SU-DHL-6 (cell line): ENCODE results near the gene CPED1.

Experiments used
- H2AFZ ChIP-seq: fragments of 200-600 bp; sonication (generic); 2 replicates; pipeline ENCODE4 v1.6.1; 2014; ENCODE audit warnings: low read depth, mild to moderate bottlenecking, moderate library complexity, mixed read lengths, antibody characterized with exemption, low read length; ENCODE audit not compliant: severe bottlenecking
- H3F3A ChIP-seq: fragments of 200-600 bp; shearing (Covaris generic); 2 replicates; pipeline ENCODE4 v1.6.0; 2016; ENCODE audit warnings: antibody characterized with exemption, mild to moderate bottlenecking; ENCODE audit not compliant: insufficient read depth
- H3K27ac ChIP-seq: fragments of 200-600 bp; sonication (generic); 2 replicates; pipeline ENCODE4 v1.5.1; 2016; ENCODE audit warnings: low read depth, mild to moderate bottlenecking, low read length, moderate library complexity, mixed read lengths
- H3K27me3 ChIP-seq: fragments of 200-600 bp; sonication (generic), shearing (Covaris generic); 2 replicates; pipeline ENCODE4 v1.6.0; 2014; ENCODE audit warnings: mild to moderate bottlenecking, low read length
- H3K36me3 ChIP-seq: fragments of 200-600 bp; sonication (generic); 2 replicates; pipeline ENCODE4 v1.6.1; 2014; ENCODE audit warnings: mild to moderate bottlenecking, low read length, mixed read lengths
- H3K4me2 ChIP-seq: fragments of 300-600, 200-600 bp; shearing (Covaris generic), sonication (generic); 2 replicates; pipeline ENCODE4 v1.6.0; 2014; ENCODE audit warnings: low read length, low read depth, mild to moderate bottlenecking; ENCODE audit not compliant: poor library complexity, severe bottlenecking
- H3K4me3 ChIP-seq: fragments of 200-600 bp; sonication (generic); 2 replicates; pipeline ENCODE4 v1.5.1; 2014; ENCODE audit warnings: antibody characterized with exemption, low read length, mild to moderate bottlenecking, mixed read lengths; ENCODE audit not compliant: insufficient read depth, poor library complexity, severe bottlenecking
- H3K79me2 ChIP-seq: fragments of 200-600 bp; sonication (generic); 2 replicates; pipeline ENCODE4 v1.6.1; 2014; ENCODE audit warnings: mild to moderate bottlenecking, low read length, moderate library complexity; ENCODE audit not compliant: insufficient read depth
- H3K9ac ChIP-seq: fragments of 200-600 bp; sonication (generic); 2 replicates; pipeline ENCODE4 v1.7.0; 2014; ENCODE audit warnings: mild to moderate bottlenecking, low read length
- H3K9me2 ChIP-seq: fragments of 200-600 bp; sonication (generic); replicated peaks from 2 replicates; pipeline ENCODE4 v1.6.1; 2014; ENCODE audit warnings: low read length; ENCODE audit not compliant: insufficient read depth
- H3K9me3 ChIP-seq: fragments of 200-600 bp; sonication (generic); 2 replicates; pipeline ENCODE4 v1.6.1; 2014; ENCODE audit warnings: low read length, mixed read lengths; ENCODE audit not compliant: insufficient read depth
- H4K20me1 ChIP-seq: fragments of 200-600 bp; sonication (generic); 2 replicates; pipeline ENCODE4 v1.6.1; 2014; ENCODE audit warnings: low read depth, mild to moderate bottlenecking, antibody characterized with exemption, low read length, moderate library complexity, mixed read lengths
- EZH2phosphoT487 ChIP-seq: fragments of 200-600 bp; sonication (generic), shearing (Covaris generic); conservative IDR thresholded peaks from 2 replicates; pipeline ENCODE4 v1.6.1; 2018; ENCODE audit warnings: mild to moderate bottlenecking, antibody characterized with exemption, low read length, moderate library complexity, mixed read lengths
- TF ChIP-seq, protein P1 (sequence below): fragments of 200-600 bp; sonication (generic); IDR thresholded peaks from one replicate; pipeline ENCODE4 v1.5.1; 2017; ENCODE audit warnings: antibody characterized with exemption, mild to moderate bottlenecking, low read length, moderate library complexity; ENCODE audit not compliant: insufficient read depth, poor library complexity, severe bottlenecking

CPED1 gene

DNA sequence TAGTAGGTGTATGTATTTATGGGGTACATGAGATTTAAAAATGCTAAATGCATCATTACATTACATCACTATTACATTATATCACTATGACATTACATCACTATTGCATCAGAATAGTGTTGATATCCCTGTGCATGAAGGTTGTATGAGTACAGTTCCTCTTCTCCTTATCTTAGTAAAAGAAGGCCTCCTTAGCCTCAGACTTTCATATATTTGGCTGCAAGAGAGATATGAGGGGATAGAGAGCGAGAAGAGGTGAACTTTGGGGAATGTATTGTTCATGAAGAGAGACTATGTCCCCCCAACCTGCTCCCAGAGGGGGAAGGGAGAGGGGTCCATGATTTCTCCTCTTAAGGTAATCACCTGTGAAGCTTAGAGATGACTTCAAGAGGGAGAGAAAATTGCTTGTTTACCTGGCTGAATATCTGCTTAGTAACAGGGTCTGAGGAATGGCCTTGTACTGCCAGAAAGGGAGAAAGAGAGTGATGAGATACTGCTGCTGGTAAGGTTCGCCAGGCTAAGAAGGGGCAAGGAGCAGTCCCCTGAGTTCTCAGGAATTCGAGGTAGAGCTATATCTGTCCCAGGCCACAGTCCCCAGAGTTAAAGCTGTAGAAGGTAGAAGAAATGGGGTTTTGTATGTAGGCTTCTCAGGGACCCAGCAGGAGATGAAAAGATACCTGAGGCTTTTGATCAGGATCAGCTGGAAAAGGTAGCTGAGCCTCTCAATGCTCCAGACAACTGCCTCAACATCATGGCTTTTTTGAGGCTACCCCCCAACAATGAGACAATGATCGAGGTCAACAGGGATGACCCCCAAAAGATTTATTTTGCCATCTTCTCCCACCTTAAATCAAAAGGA, 171.9 kb downstream of the CPED1 start:
- Histone ChIP-seq H3K4me2 (no peak overlapping the region), H3F3A (no peaks in the 10 kb centered on the region), H3K36me3 (no peaks in the 10 kb centered on the region), H3K4me3 (no peak overlapping the region), H4K20me1 (no peaks in the 10 kb centered on the region), H3K27ac (no peak overlapping the region), H3K9ac (no peak overlapping the region), H3K9me3 (no peaks in the 10 kb centered on the region), H3K27me3 (no peaks in the 10 kb centered on the region), H2AFZ (no peak overlapping the region), H3K9me2 (no peaks in the 10 kb centered on the region), H3K79me2 (no peaks in the 10 kb centered on the region)
- no peak for TF ChIP-seq EZH2phosphoT487
- TF ChIP-seq, protein P1, sequence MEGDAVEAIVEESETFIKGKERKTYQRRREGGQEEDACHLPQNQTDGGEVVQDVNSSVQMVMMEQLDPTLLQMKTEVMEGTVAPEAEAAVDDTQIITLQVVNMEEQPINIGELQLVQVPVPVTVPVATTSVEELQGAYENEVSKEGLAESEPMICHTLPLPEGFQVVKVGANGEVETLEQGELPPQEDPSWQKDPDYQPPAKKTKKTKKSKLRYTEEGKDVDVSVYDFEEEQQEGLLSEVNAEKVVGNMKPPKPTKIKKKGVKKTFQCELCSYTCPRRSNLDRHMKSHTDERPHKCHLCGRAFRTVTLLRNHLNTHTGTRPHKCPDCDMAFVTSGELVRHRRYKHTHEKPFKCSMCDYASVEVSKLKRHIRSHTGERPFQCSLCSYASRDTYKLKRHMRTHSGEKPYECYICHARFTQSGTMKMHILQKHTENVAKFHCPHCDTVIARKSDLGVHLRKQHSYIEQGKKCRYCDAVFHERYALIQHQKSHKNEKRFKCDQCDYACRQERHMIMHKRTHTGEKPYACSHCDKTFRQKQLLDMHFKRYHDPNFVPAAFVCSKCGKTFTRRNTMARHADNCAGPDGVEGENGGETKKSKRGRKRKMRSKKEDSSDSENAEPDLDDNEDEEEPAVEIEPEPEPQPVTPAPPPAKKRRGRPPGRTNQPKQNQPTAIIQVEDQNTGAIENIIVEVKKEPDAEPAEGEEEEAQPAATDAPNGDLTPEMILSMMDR, result no peak

DNA sequence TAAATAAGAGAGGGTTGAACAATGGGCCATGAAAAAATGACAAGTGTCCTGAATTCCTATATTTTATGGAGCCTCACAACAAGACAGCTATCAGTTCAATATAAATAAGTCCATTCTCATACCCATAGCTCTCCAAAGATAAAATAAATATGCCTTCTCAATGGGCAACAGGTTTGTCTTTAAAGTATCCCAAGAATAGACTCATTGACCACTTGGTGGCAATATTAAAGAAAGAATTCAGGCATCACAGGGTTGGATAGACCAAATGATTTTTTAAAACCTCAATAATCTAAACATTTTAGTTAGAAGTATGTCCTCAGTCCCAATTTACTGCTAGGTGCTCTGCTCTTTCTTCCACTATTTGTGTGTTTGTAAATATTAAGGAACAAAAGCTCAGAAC, 175.2 kb downstream of the CPED1 start:
- Histone ChIP-seq H3K4me2 (no peak overlapping the region), H3F3A (no peaks in the 10 kb centered on the region), H3K9me3 (no peaks in the 10 kb centered on the region), H2AFZ (no peak overlapping the region), H3K27ac (no peak overlapping the region), H3K36me3 (no peaks in the 10 kb centered on the region), H3K9ac (no peak overlapping the region), H4K20me1 (no peaks in the 10 kb centered on the region), H3K4me3 (no peak overlapping the region), H3K9me2 (no peaks in the 10 kb centered on the region), H3K79me2 (no peaks in the 10 kb centered on the region), H3K27me3 (no peaks in the 10 kb centered on the region)
- no peak for TF ChIP-seq EZH2phosphoT487
- TF ChIP-seq, protein P1, result no peak

DNA sequence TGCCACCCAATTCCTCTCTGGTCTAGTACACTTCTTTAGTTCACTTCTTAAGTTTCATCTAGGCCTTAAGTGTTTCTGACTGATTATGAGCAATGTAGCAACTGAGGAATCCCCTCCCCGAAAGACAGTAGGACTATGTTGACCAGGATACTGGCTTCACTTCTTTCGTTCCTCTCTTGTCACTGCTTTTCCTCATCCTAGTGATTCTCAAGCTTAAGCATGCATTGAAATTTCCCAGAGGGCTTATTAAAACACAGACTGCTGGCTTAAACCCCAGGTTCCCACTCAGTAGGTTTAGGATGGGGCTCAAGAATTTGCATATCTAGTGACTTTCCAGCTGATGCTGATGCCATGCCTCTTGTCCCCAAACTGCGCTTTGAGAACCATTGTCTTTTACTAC, 175.7 kb downstream of the CPED1 start:
- no peaks in the 10 kb centered on the region for H4K20me1 ChIP-seq
- TF ChIP-seq, protein P1, result no peak
- TF ChIP-seq EZH2phosphoT487, result no peak
- no peaks in the 10 kb centered on the region for H3K9me3 ChIP-seq
- no peak overlapping the region for H3K9ac ChIP-seq
- H3K27me3 ChIP-seq, result no peaks in the 10 kb centered on the region
- H3K27ac ChIP-seq, result no peak overlapping the region
- no peaks in the 10 kb centered on the region for H3F3A ChIP-seq
- H3K79me2 ChIP-seq, result no peaks in the 10 kb centered on the region
- no peak overlapping the region for H2AFZ ChIP-seq
- no peaks in the 10 kb centered on the region for H3K36me3 ChIP-seq
- no peaks in the 10 kb centered on the region for H3K9me2 ChIP-seq
- H3K4me3 ChIP-seq, result no peak overlapping the region
- no peak overlapping the region for H3K4me2 ChIP-seq
